ENCODE results near the gene SNX13. TPM values are rescaled to one million over a fixed set of nuclear protein-coding genes. Genes with fewer than 3 reads are reported as not detected.

Gene SNX13
- polyA plus RNA-seq, 1 experiment: 7.7 TPM

DNA sequence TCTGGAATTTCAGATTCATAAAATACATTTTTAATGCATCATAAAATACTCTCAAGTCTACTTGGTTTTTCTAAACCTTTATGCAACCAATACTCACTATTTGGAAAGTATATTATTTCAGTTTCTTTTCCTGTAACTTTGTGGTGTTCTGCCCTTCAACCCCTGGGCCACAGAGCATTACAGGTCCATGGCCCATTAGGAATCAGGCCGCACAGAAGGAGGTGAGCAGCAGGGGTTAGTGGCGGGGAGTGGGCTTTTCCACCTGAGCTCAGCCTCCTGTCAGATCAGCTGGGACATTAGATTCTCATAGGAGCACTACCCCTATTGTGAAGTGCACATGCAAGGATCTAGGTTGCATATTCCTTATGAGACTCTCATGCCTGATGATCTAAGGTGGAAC is 9.7 kb downstream of the SNX13 start:
- CTCF ChIA-PET: no interaction called here
- Histone ChIP-seq H3K36me3 (ENCODE audit: control insufficient read depth, insufficient read depth, low read length) (no peaks in the 10 kb centered on the region), H3K4me3 (ENCODE audit: low read depth, low read length) (no peak overlapping the region), H3K27me3 (ENCODE audit: control insufficient read depth, insufficient read depth, low read length) (no peaks in the 10 kb centered on the region)
- no peak for DNase-seq (ENCODE audit: low read depth)
- TF ChIP-seq, protein P1, sequence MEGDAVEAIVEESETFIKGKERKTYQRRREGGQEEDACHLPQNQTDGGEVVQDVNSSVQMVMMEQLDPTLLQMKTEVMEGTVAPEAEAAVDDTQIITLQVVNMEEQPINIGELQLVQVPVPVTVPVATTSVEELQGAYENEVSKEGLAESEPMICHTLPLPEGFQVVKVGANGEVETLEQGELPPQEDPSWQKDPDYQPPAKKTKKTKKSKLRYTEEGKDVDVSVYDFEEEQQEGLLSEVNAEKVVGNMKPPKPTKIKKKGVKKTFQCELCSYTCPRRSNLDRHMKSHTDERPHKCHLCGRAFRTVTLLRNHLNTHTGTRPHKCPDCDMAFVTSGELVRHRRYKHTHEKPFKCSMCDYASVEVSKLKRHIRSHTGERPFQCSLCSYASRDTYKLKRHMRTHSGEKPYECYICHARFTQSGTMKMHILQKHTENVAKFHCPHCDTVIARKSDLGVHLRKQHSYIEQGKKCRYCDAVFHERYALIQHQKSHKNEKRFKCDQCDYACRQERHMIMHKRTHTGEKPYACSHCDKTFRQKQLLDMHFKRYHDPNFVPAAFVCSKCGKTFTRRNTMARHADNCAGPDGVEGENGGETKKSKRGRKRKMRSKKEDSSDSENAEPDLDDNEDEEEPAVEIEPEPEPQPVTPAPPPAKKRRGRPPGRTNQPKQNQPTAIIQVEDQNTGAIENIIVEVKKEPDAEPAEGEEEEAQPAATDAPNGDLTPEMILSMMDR (IDR thresholded peaks at IDR 0.05; ENCODE audit: insufficient read depth, low read depth, low read length): no peak
- POLR2A ChIA-PET: no interaction called here

DNA sequence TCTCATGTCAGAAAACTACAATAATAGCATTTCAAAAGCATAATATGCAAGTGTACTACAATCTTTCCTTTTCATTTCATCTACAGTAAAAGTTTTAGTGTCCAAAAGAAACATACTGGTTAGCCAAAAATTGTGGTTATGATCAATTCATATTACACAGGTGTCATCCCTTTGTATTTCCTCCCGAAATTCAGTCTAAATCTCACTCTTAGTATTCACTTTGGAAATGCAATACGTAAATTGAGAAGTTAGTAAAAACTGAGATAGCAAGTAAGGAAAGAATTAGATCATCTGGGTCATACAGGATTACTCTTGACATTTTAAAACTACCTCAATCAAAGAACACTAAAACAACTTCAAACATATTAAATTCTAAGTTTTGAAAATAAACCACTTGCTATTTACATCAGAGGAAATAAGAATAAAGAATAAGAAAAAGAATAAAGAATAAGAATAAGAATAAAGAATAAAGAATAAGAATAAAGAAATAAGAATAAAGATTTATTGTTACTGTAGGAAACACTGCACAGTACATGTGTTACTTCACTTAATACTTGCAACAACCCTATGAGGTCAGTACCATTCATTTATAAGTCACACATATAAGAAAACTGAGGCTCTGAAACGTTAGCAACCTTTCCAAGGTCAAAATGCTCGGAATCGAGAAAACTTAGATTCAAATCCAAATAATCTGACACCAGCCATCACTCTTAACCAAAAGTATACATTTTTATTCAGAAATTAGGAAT is 10.5 kb downstream of the SNX13 start:
- no peak for DNase-seq (ENCODE audit: low read depth)
- no peaks in the 10 kb centered on the region for H3K36me3 ChIP-seq (ENCODE audit: control insufficient read depth, insufficient read depth, low read length)
- ChIA-PET CTCF (interaction anchor here (0.6 kb wide), 1 partner anchor 526 kb away, joined by 3 read pairs; no protein-coding TSS in a partner anchor), POLR2A (no interaction called here)
- TF ChIP-seq, protein P1 (IDR thresholded peaks at IDR 0.05; ENCODE audit: insufficient read depth, low read depth, low read length): no peak
- H3K27me3 ChIP-seq (ENCODE audit: control insufficient read depth, insufficient read depth, low read length): no peaks in the 10 kb centered on the region
- no peak overlapping the region for H3K4me3 ChIP-seq (ENCODE audit: low read depth, low read length)

- DNase-seq (ENCODE audit: low read depth): no peak
- Histone ChIP-seq H3K27me3 (ENCODE audit: control insufficient read depth, insufficient read depth, low read length) (no peaks in the 10 kb centered on the region), H3K36me3 (ENCODE audit: control insufficient read depth, insufficient read depth, low read length) (no peaks in the 10 kb centered on the region), H3K4me3 (ENCODE audit: low read depth, low read length) (no peak overlapping the region)
- ChIA-PET POLR2A (no interaction called here), CTCF (no interaction called here)
- TF ChIP-seq, protein P1 (IDR thresholded peaks at IDR 0.05; ENCODE audit: insufficient read depth, low read depth, low read length): no peak
These were observed 12.2 kb downstream of the SNX13 start for GRCh38 chr7:17928055-17928454.

DNA sequence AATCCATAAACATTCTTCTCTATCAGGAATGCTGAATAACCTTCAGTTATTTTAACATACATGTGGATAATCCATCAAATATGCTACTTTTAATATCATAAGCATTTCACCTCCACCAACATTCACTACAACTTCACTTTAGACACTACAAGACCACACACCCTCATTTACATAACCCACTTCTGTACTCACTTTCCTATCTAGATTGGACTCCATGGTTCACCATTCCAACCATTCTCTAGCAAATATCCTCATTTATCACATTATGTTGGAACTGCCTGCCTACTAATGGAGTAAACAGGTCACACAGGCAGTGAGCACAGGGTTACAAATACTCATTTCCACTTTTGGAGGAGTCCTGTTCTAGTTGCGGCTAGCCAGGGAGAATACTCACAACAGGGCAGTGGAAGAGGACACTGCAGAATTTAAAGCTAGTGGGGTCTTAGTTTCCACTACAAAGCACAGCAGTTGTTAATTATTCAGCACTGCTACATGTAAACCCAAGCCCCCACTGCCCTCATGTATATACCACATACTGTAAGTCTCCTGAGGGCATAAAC is 18.4 kb downstream of the SNX13 start:
- no peak for DNase-seq (ENCODE audit: low read depth)
- TF ChIP-seq, protein P1 (IDR thresholded peaks at IDR 0.05; ENCODE audit: insufficient read depth, low read depth, low read length): no peak
- POLR2A ChIA-PET: no interaction called here
- Histone ChIP-seq H3K4me3 (ENCODE audit: low read depth, low read length) (no peak overlapping the region), H3K36me3 (ENCODE audit: control insufficient read depth, insufficient read depth, low read length) (no peaks in the 10 kb centered on the region), H3K27me3 (ENCODE audit: control insufficient read depth, insufficient read depth, low read length) (no peaks in the 10 kb centered on the region)
- CTCF ChIA-PET: interaction anchor here (0.8 kb wide), 1 partner anchor 16 kb away, joined by 3 read pairs; no protein-coding TSS in a partner anchor

DNA sequence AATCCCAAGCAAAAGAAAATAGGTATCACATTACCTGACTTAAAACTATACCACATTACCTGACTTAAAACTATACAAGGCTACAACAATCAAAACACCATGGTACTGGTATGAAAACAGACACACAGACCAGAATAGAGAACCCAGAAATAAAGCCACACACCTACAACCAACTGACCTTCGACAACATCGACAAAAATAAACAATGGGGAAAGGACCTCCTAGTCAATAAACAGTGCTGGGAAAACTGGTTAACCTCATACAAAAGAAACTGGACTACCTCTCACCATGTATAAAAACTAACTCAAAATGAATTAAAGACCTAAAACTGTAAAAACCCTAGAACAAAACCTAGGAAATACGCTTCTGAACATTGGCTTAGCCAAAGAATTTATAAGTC is 22.5 kb downstream of the SNX13 start:
- no peak for DNase-seq (ENCODE audit: low read depth)
- ChIA-PET POLR2A (no interaction called here), CTCF (no interaction called here)
- Histone ChIP-seq H3K36me3 (ENCODE audit: control insufficient read depth, insufficient read depth, low read length) (no peaks in the 10 kb centered on the region), H3K27me3 (ENCODE audit: control insufficient read depth, insufficient read depth, low read length) (no peaks in the 10 kb centered on the region), H3K4me3 (ENCODE audit: low read depth, low read length) (no peak overlapping the region)
- TF ChIP-seq, protein P1 (IDR thresholded peaks at IDR 0.05; ENCODE audit: insufficient read depth, low read depth, low read length): no peak
